GM18505 (cell line): ENCODE results near the gene CHRDL2.
"Not testable (repeated sequence)": the region's sequence is repeated elsewhere in the genome, so short reads cannot be mapped to it uniquely, and the experiment has no call there.

Experiments
- ATAC-seq: cut with Tn5 transposase; IDR thresholded peaks from one replicate; pipeline ENCODE4 v1.9.1; 2021; ENCODE audit not compliant: unreplicated experiment
- POLR2A ChIP-seq: IDR thresholded peaks from 4 replicates; pipeline ENCODE4 v1.6.1; 2011; ENCODE audit warnings: borderline replicate concordance; ENCODE audit not compliant: insufficient read depth, insufficient read length; ENCODE audit errors: extremely low read depth

CHRDL2 gene

GRCh38 chr11:74672332-74672955 is 58.8 kb downstream of the CHRDL2 start:
- no peak for TF ChIP-seq POLR2A
- ATAC-seq: no peak

GRCh38 chr11:74671520-74672196 is 59.6 kb downstream of the CHRDL2 start:
- no peak for TF ChIP-seq POLR2A
- ATAC-seq: no peak

GRCh38 chr11:74670171-74670570 is 61.1 kb downstream of the CHRDL2 start:
- ATAC-seq: no peak
- no peak for TF ChIP-seq POLR2A

- no peak for TF ChIP-seq POLR2A
- no peak for ATAC-seq
These were observed 61.7 kb downstream of the CHRDL2 start for GRCh38 chr11:74669211-74670160.

- no peak for ATAC-seq
- TF ChIP-seq POLR2A: no peak
These were observed 67.9 kb downstream of the CHRDL2 start for GRCh38 chr11:74663315-74663714.

- ATAC-seq: no peak
- TF ChIP-seq POLR2A: no peak
These were observed 68.6 kb downstream of the CHRDL2 start for GRCh38 chr11:74662487-74663103.

GRCh38 chr11:74659124-74659523 is 72.1 kb downstream of the CHRDL2 start:
- ATAC-seq: not testable (repeated sequence)

GRCh38 chr11:74654976-74655375 is 76.2 kb downstream of the CHRDL2 start:
- TF ChIP-seq POLR2A: no peak
- no peak for ATAC-seq

GRCh38 chr11:74650498-74650897 is 80.7 kb downstream of the CHRDL2 start:
- TF ChIP-seq POLR2A: no peak
- ATAC-seq: no peak

GRCh38 chr11:74648894-74649293 is 82.3 kb downstream of the CHRDL2 start:
- ATAC-seq: no peak
- no peak for TF ChIP-seq POLR2A

- ATAC-seq: no peak
- no peak for TF ChIP-seq POLR2A
These were observed 83.4 kb downstream of the CHRDL2 start for GRCh38 chr11:74647831-74648230.

- no peak for ATAC-seq
- TF ChIP-seq POLR2A: no peak
These were observed 83.8 kb downstream of the CHRDL2 start for GRCh38 chr11:74647404-74647803.

GRCh38 chr11:74646954-74647353 is 84.3 kb downstream of the CHRDL2 start:
- TF ChIP-seq POLR2A: no peak
- ATAC-seq: no peak
